WTC11 (cell line): ENCODE measurements around the gene KLRF1. TPM values are rescaled to one million over a fixed set of nuclear protein-coding genes. Genes with fewer than 3 reads are reported as not detected.
A peak's percentile ranks its signal among the peaks of the same experiment; 100 is the strongest.

Experiments
- ATAC-seq: fragments of 200-7000 bp; cut with Tn5 transposase; 2 replicates; pipeline ENCODE4 v1.10.0; 2021; ENCODE audit warnings: mild to moderate bottlenecking, moderate library complexity
- CTCF ChIA-PET: fragments of 300-600 bp; sonication (Branson Sonifier 250); formaldehyde crosslinking; loops from one replicate; lab custom pipeline; 2021; ENCODE audit warnings: antibody characterized with exemption; lab: Charles Lee
- POLR2A ChIA-PET: fragments of 350-600 bp; sonication (Branson Sonifier 250); formaldehyde crosslinking; loops from one replicate; lab custom pipeline; 2021; ENCODE audit warnings: antibody characterized with exemption; lab: Charles Lee
- DNase-seq: peaks from one replicate; pipeline ENCODE4 v3.0.0; 2021; ENCODE audit warnings: low spot score
- H3K27ac Mint-ChIP-seq: 2 replicates; pipeline ENCODE4 v1.8.0; 2021; ENCODE audit warnings: mixed read lengths
- H3K27me3 Mint-ChIP-seq: 2 replicates; pipeline ENCODE4 v1.8.0; 2021; ENCODE audit warnings: low read depth, mild to moderate bottlenecking, moderate library complexity, mixed read lengths
- H3K36me3 Mint-ChIP-seq: 2 replicates; pipeline ENCODE4 v1.8.0; 2021; ENCODE audit warnings: mixed read lengths
- H3K4me1 Mint-ChIP-seq: 2 replicates; pipeline ENCODE4 v1.8.0; 2022; ENCODE audit warnings: mixed read lengths
- H3K4me3 Mint-ChIP-seq: 2 replicates; pipeline ENCODE4 v1.8.0; 2021; ENCODE audit warnings: mild to moderate bottlenecking, moderate library complexity, mixed read lengths
- H3K9me3 Mint-ChIP-seq: 2 replicates; pipeline ENCODE4 v1.8.0; 2021; ENCODE audit warnings: mixed read lengths
- ATF2 ChIP-seq: sonication (generic); formaldehyde crosslinking; IDR thresholded peaks from 2 replicates; pipeline ENCODE4 v1.8.1; 2022; ENCODE audit warnings: low read depth, missing genetic modification reagents, borderline replicate concordance
- CREM ChIP-seq: sonication (generic); formaldehyde crosslinking; IDR thresholded peaks from 2 replicates; pipeline ENCODE4 v1.8.1; 2022; ENCODE audit warnings: mild to moderate bottlenecking, missing genetic modification reagents, moderate library complexity
- FOXP4 ChIP-seq: sonication (generic); formaldehyde crosslinking; IDR thresholded peaks from 2 replicates; pipeline ENCODE4 v1.8.0; 2022; ENCODE audit warnings: mild to moderate bottlenecking, missing genetic modification reagents
- HMGXB4 ChIP-seq: sonication (generic); formaldehyde crosslinking; IDR thresholded peaks from 2 replicates; pipeline ENCODE4 v1.8.1; 2023; ENCODE audit warnings: mild to moderate bottlenecking, moderate library complexity, missing genetic modification reagents
- IRF1 ChIP-seq: sonication (generic); formaldehyde crosslinking; IDR thresholded peaks from 2 replicates; pipeline ENCODE4 v1.8.0; 2023; ENCODE audit warnings: missing genetic modification reagents
- IRF2 ChIP-seq: sonication (generic); formaldehyde crosslinking; IDR thresholded peaks from 2 replicates; pipeline ENCODE4 v1.8.0; 2022; ENCODE audit warnings: low read depth, missing genetic modification reagents, borderline replicate concordance
- JUN ChIP-seq: sonication (generic); formaldehyde crosslinking; IDR thresholded peaks from 2 replicates; pipeline ENCODE4 v1.8.0; 2023; ENCODE audit warnings: mild to moderate bottlenecking, missing genetic modification reagents
- KAT7 ChIP-seq: sonication (generic); formaldehyde crosslinking; IDR thresholded peaks from 2 replicates; pipeline ENCODE4 v1.8.1; 2023; ENCODE audit warnings: missing genetic modification reagents, mild to moderate bottlenecking, borderline replicate concordance
- NFE2L1 ChIP-seq: sonication (generic); formaldehyde crosslinking; IDR thresholded peaks from 2 replicates; pipeline ENCODE4 v1.8.1; 2023; ENCODE audit warnings: missing genetic modification reagents
- PRDM15 ChIP-seq: sonication (generic); formaldehyde crosslinking; IDR thresholded peaks from 2 replicates; pipeline ENCODE4 v1.8.0; 2022; ENCODE audit warnings: missing genetic modification reagents
- PRRX2 ChIP-seq: fragments of 250-450 bp; sonication (Bioruptor Pico); IDR thresholded peaks from 2 replicates; pipeline ENCODE4 v1.8.0; 2021; ENCODE audit warnings: mild to moderate bottlenecking
- TP53 ChIP-seq: sonication (generic); formaldehyde crosslinking; IDR thresholded peaks from 2 replicates; pipeline ENCODE4 v1.8.1; 2023; ENCODE audit warnings: mild to moderate bottlenecking, missing genetic modification reagents
- ZNF317 ChIP-seq: sonication (generic); formaldehyde crosslinking; IDR thresholded peaks from 2 replicates; pipeline ENCODE4 v1.8.1; 2023; ENCODE audit warnings: low read depth, mild to moderate bottlenecking, moderate library complexity, missing genetic modification reagents, borderline replicate concordance
- ZNF396 ChIP-seq: fragments of 250-450 bp; sonication (Bioruptor Pico); IDR thresholded peaks from 2 replicates; pipeline ENCODE4 v1.8.0; 2021; ENCODE audit warnings: mild to moderate bottlenecking, moderate library complexity, borderline replicate concordance
- ZNF425 ChIP-seq: fragments of 250-450 bp; sonication (Bioruptor Pico); conservative IDR thresholded peaks from 2 replicates; pipeline ENCODE4 v1.9.0; 2021; ENCODE audit warnings: mild to moderate bottlenecking
- total RNA-seq: library from RNA; stranded (reverse); gene quantifications from 3 replicates; pipeline ENCODE4 v1.2.3, GENCODE V29; 2021

Gene KLRF1
- total RNA-seq, 1 experiment from 2014 or later: not detected

- TF ChIP-seq PRDM15 (CRISPR knock-in tag): no peak
- TF ChIP-seq HMGXB4: no peak
- no peak for TF ChIP-seq FOXP4
- no peak for TF ChIP-seq IRF1 (CRISPR knock-in tag)
These were observed 33.4 kb upstream of the KLRF1 start (continued) for GRCh38 chr12:9793779-9794395.

GRCh38 chr12:9794484-9795093, 32.7 kb upstream of the KLRF1 start:
- DNase-seq: no peak
- peaks cover 9% of the 10 kb centered on the region for H3K9me3 Mint-ChIP-seq
- H3K27ac Mint-ChIP-seq: peak overlapping the region; percentile 16; the same call in 1 of the 2 replicates
- no peak for TF ChIP-seq NFE2L1 (CRISPR knock-in tag)
- TF ChIP-seq ZNF317 (CRISPR knock-in tag): no peak
- no peak for TF ChIP-seq CREM (CRISPR knock-in tag)
- TF ChIP-seq IRF2 (CRISPR knock-in tag): no peak
- TF ChIP-seq JUN (CRISPR knock-in tag): no peak
- CTCF ChIA-PET: interaction anchor here (1.2 kb wide), 1 partner anchor 45 kb away, joined by 7 read pairs; no protein-coding TSS in a partner anchor
- H3K27me3 Mint-ChIP-seq: no peaks in the 10 kb centered on the region
- H3K4me3 Mint-ChIP-seq: no peak overlapping the region
- peaks cover 30% of the 10 kb centered on the region for H3K4me1 Mint-ChIP-seq
- no peak for ATAC-seq
- POLR2A ChIA-PET: no interaction called here
- H3K36me3 Mint-ChIP-seq: peaks cover 9% of the 10 kb centered on the region

GRCh38 chr12:9795945-9796344, 31.3 kb upstream of the KLRF1 start:
- no peaks in the 10 kb centered on the region; the same call in 1 of the 2 replicates for H3K27me3 Mint-ChIP-seq
- H3K4me1 Mint-ChIP-seq: peaks cover 26% of the 10 kb centered on the region
- ATAC-seq: no peak
- no peak overlapping the region for H3K4me3 Mint-ChIP-seq
- no peaks in the 10 kb centered on the region for H3K36me3 Mint-ChIP-seq
- peaks cover under 1% of the 10 kb centered on the region for H3K9me3 Mint-ChIP-seq
- DNase-seq: no peak
- ChIA-PET POLR2A (no interaction called here), CTCF (no interaction called here)
- no peak for TF ChIP-seq ZNF396 (CRISPR knock-in tag)
- TF ChIP-seq PRRX2 (CRISPR knock-in tag): no peak
- TF ChIP-seq NFE2L1 (CRISPR knock-in tag): no peak
- TF ChIP-seq ATF2 (CRISPR knock-in tag): no peak
- TF ChIP-seq KAT7: no peak
- TF ChIP-seq ZNF425 (CRISPR knock-in tag): no peak
- TF ChIP-seq TP53: no peak
- H3K27ac Mint-ChIP-seq: no peak overlapping the region
